SU-DHL-6 (cell line): ENCODE results near the gene TMEM164.

ENCODE experiments used
- CTCF ChIP-seq: fragments of 200-600 bp; sonication (generic); IDR thresholded peaks from one replicate; pipeline ENCODE4 v1.5.1; 2017; ENCODE audit warnings: antibody characterized with exemption, mild to moderate bottlenecking, low read length, moderate library complexity; ENCODE audit not compliant: insufficient read depth, poor library complexity, severe bottlenecking
- EZH2phosphoT487 ChIP-seq: fragments of 200-600 bp; sonication (generic), shearing (Covaris generic); conservative IDR thresholded peaks from 2 replicates; pipeline ENCODE4 v1.6.1; 2018; ENCODE audit warnings: mild to moderate bottlenecking, antibody characterized with exemption, low read length, moderate library complexity, mixed read lengths

- TF ChIP-seq CTCF, result no peak
- no peak for TF ChIP-seq EZH2phosphoT487
Observed at GRCh38 chrX:110002300-110003166, at the start of gene TMEM164.
